PC-3 (cell line): ENCODE measurements around the gene PCDH20. TPM values are rescaled to one million over a fixed set of nuclear protein-coding genes. Genes with fewer than 3 reads are reported as not detected.

Source experiments
- ATAC-seq: fragments of 200-7000 bp; cut with Tn5 transposase; 2 replicates; pipeline ENCODE4 v1.9.1; 2020; ENCODE audit warnings: mild to moderate bottlenecking, moderate library complexity
- BruUV-seq: library from RNA; stranded (reverse); fragments of 400-500 nt; replicated peaks from 2 replicates; lab custom pipeline; 2021; lab: Mats Ljungman, UMichigan
- CTCF ChIA-PET: fragments of 300-600 bp; sonication (Branson Sonifier 250); formaldehyde crosslinking; loops from one replicate; lab custom pipeline; 2022; ENCODE audit warnings: antibody characterized with exemption; lab: Charles Lee
- POLR2A ChIA-PET: fragments of 300-600 bp; sonication (Branson Sonifier 250); formaldehyde crosslinking; loops from one replicate; lab custom pipeline; 2022; ENCODE audit warnings: antibody characterized with exemption; ENCODE audit not compliant: unreplicated experiment; lab: Charles Lee
- DNase-seq: peaks from one replicate; pipeline ENCODE4 v3.0.0-alpha.2; 2015
- H2AFZ ChIP-seq: fragments of 300-600 bp; sonication (generic); 2 replicates; pipeline ENCODE4 v1.6.0; 2016; ENCODE audit warnings: antibody characterized with exemption, low read length
- H3F3A ChIP-seq: fragments of 300-600 bp; sonication (generic); one replicate; pipeline ENCODE4 v1.6.0; 2017; ENCODE audit warnings: antibody characterized with exemption, low read length, control low read depth, mild to moderate bottlenecking; ENCODE audit not compliant: unreplicated experiment
- H3K27ac ChIP-seq: fragments of 300-600 bp; sonication (generic); 2 replicates; pipeline ENCODE4 v1.5.1; 2016; ENCODE audit warnings: mild to moderate bottlenecking, low read length
- H3K27me3 ChIP-seq: fragments of 300-600 bp; sonication (generic); 2 replicates; pipeline ENCODE4 v1.6.1; 2016; ENCODE audit warnings: low read length, mixed read lengths
- H3K36me3 ChIP-seq: fragments of 300-600 bp; sonication (generic); 2 replicates; pipeline ENCODE4 v1.6.1; 2016; ENCODE audit warnings: low read depth, mixed run types, low read length, mixed read lengths
- H3K4me1 ChIP-seq: fragments of 300-600 bp; sonication (generic); 2 replicates; pipeline ENCODE4 v1.5.1; 2016; ENCODE audit warnings: low read length; ENCODE audit not compliant: insufficient read depth
- H3K4me2 ChIP-seq: fragments of 300-600 bp; sonication (generic); 2 replicates; pipeline ENCODE4 v1.6.0; 2016; ENCODE audit warnings: low read length
- H3K4me3 ChIP-seq: fragments of 300-600 bp; sonication (generic); 2 replicates; pipeline ENCODE4 v1.5.1; 2016; ENCODE audit warnings: mild to moderate bottlenecking, low read length, mixed read lengths
- H3K79me2 ChIP-seq: fragments of 300-600 bp; sonication (generic); 2 replicates; pipeline ENCODE4 v1.6.1; 2017; ENCODE audit warnings: low read length, mixed read lengths
- H3K9ac ChIP-seq: fragments of 300-600 bp; sonication (generic); 2 replicates; pipeline ENCODE4 v1.6.0; 2016; ENCODE audit warnings: mild to moderate bottlenecking, low read length
- H3K9me2 ChIP-seq: fragments of 300-600 bp; sonication (generic); replicated peaks from 2 replicates; pipeline ENCODE4 v1.6.1; 2016; ENCODE audit warnings: mixed run types, low read length, mixed read lengths
- H3K9me3 ChIP-seq: fragments of 300-600 bp; sonication (generic); 2 replicates; pipeline ENCODE4 v1.6.1; 2016; ENCODE audit warnings: low read length, mixed read lengths
- H4K20me1 ChIP-seq: fragments of 300-600 bp; sonication (generic); 2 replicates; pipeline ENCODE4 v1.6.1; 2016; ENCODE audit warnings: low read length, mixed read lengths
- CTCF ChIP-seq: fragments of 300-600 bp; sonication (generic); conservative IDR thresholded peaks from 2 replicates; pipeline ENCODE4 v1.5.1; 2017; ENCODE audit warnings: antibody characterized with exemption, low read depth, mild to moderate bottlenecking, low read length
- EZH2 ChIP-seq: fragments of 300-600 bp; sonication (generic); IDR thresholded peaks from one replicate; pipeline ENCODE4 v1.6.1; 2017; ENCODE audit warnings: antibody characterized with exemption, mild to moderate bottlenecking, low read length; ENCODE audit not compliant: unreplicated experiment
- EZH2phosphoT487 ChIP-seq: fragments of 300-600 bp; sonication (generic); IDR thresholded peaks from 2 replicates; pipeline ENCODE4 v1.6.1; 2018; ENCODE audit warnings: mild to moderate bottlenecking, antibody characterized with exemption, low read length, borderline replicate concordance
- intact Hi-C: fragments of 100-400 bp; cut with micrococcal nuclease; formaldehyde crosslinking; loops from 2 replicates; pipeline ENCODE4 v1.9.0; 2023
- total RNA-seq: library from RNA; depleted of rRNA; stranded (reverse); fragments of >200 nt; gene quantifications from 2 replicates; pipeline ENCODE4 v1.2.3, GENCODE V29; 2014

The PCDH20 gene
- total RNA-seq, 1 experiment from 2014 or later = 0.62 TPM

DNA sequence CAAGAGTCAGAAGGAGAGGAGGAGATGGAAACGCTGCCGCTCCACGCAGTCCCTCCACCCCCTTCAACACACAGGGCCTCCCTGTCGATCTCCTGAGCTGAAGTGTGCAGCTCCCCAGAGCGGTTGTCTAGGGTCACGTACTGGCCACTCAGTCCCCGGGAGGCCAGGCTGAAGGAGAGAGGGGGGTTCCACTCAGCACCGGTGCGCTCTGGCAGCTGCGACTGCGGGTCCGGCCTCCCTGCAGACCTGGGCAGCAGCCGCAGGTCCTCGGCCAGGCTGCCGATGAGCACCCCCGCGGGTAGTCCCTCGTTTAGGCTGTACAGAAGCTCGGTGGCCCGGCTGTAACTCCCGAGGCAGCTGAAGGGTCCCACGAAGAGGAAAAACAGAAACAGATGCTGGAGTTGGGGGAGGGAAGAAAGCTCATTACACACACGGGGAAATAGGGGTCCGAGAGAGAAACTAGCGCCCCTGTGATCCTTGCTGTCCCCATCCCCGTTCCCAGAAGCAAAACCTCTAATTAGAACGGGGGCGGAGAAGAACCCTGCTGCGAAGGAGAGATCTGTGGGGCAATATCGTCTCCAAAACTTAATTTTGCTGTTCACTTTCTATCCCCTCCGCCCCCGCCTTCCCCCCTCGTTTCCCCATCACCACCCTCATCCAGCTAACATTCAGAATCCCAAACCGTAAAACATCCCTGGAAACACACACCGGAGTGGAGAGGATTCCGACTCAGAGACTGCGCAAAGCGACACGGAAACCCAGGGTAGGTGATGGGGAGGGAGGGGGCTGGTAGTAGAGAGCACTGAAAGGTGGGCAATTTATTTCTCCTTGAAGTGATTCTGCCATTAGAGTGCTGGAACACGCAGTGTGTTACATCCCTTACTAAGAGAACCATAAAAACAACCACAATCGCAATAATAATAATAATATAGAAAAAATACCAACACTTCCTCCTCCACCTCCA is 1.8 kb downstream of the PCDH20 start:
- no peaks in the 10 kb centered on the region for H3K27me3 ChIP-seq
- ChIA-PET POLR2A (no interaction called here), CTCF (no interaction called here)
- H3K4me3 ChIP-seq = peak overlapping the region; percentile 69
- H3K27ac ChIP-seq = no peak overlapping the region
- peak overlapping the region; percentile 94 for H2AFZ ChIP-seq
- H3K4me2 ChIP-seq = peak overlapping the region; percentile 94
- H3K36me3 ChIP-seq = no peaks in the 10 kb centered on the region
- intact Hi-C loops = no loop called here
- no peak overlapping the region for H3K9ac ChIP-seq
- DNase-seq (no peak), ATAC-seq (no peak)
- no peaks in the 10 kb centered on the region for H3K9me2 ChIP-seq
- no peaks in the 10 kb centered on the region for H4K20me1 ChIP-seq
- no TSS peak for BruUV-seq
- H3K9me3 ChIP-seq = no peaks in the 10 kb centered on the region
- H3K79me2 ChIP-seq = no peaks in the 10 kb centered on the region
- H3F3A ChIP-seq = no peaks in the 10 kb centered on the region
- H3K4me1 ChIP-seq = no peaks in the 10 kb centered on the region
- TF ChIP-seq CTCF = no peak
- TF ChIP-seq EZH2phosphoT487 = no peak
- no peak for TF ChIP-seq EZH2

- Histone ChIP-seq H3K9ac (no peak overlapping the region), H4K20me1 (no peaks in the 10 kb centered on the region), H3K9me2 (no peaks in the 10 kb centered on the region), H3K4me2 (no peak overlapping the region), H3K4me3 (no peak overlapping the region), H3K36me3 (no peaks in the 10 kb centered on the region), H3K27ac (no peak overlapping the region), H3F3A (no peaks in the 10 kb centered on the region), H3K79me2 (no peaks in the 10 kb centered on the region), H3K4me1 (no peaks in the 10 kb centered on the region), H2AFZ (no peak overlapping the region), H3K27me3 (no peaks in the 10 kb centered on the region), H3K9me3 (no peaks in the 10 kb centered on the region)
- DNase-seq (peak; percentile 48), ATAC-seq (no peak)
- intact Hi-C loops = loop anchor here (1.0 kb wide), 3 partner anchors 124 to 783 kb away; no protein-coding TSS in a partner anchor
- TF ChIP-seq CTCF (peak; percentile 49; the same call in 1 of the 2 replicates), EZH2 (no peak)
- no TSS peak for BruUV-seq
- CTCF ChIA-PET = interaction anchor here (1.1 kb wide), 1 partner anchor 125 kb away, joined by 6 read pairs; no protein-coding TSS in a partner anchor
- POLR2A ChIA-PET = no interaction called here
These were observed 4.9 kb downstream of the PCDH20 start for GRCh38 chr13:61410669-61411297.
